AG04449 (cell line): Measurements from ENCODE around the gene RAMP1.
A peak's percentile ranks its signal among the peaks of the same experiment; 100 is the strongest.

ENCODE experiments used
- CTCF ChIA-PET: fragments of 350-600 bp; formaldehyde crosslinking; extraction: SDS; loops from one replicate; lab custom pipeline; 2021; ENCODE audit warnings: antibody characterized with exemption; lab: Yijun Ruan, JAX
- POLR2A ChIA-PET: fragments of 400-600, 350-600 bp; formaldehyde crosslinking; extraction: SDS; loops from one replicate; lab custom pipeline; 2020; ENCODE audit warnings: antibody characterized with exemption, inconsistent platforms; lab: Yijun Ruan, JAX
- DNase-seq: peaks from one replicate; pipeline ENCODE4 v3.0.0-alpha.2; 2010; ENCODE audit warnings: low read depth, low spot score
- H3K4me3 ChIP-seq: 2 replicates; pipeline ENCODE4 v1.5.1; 2011; ENCODE audit warnings: low read depth, mild to moderate bottlenecking, control low read depth, low read length
- CTCF ChIP-seq: IDR thresholded peaks from one replicate; pipeline ENCODE4 v1.5.1; 2011; ENCODE audit warnings: mild to moderate bottlenecking, moderate library complexity, low read length, control low read depth, inconsistent platforms; ENCODE audit not compliant: insufficient read depth; ENCODE audit errors: missing control alignments

RAMP1 gene

DNA sequence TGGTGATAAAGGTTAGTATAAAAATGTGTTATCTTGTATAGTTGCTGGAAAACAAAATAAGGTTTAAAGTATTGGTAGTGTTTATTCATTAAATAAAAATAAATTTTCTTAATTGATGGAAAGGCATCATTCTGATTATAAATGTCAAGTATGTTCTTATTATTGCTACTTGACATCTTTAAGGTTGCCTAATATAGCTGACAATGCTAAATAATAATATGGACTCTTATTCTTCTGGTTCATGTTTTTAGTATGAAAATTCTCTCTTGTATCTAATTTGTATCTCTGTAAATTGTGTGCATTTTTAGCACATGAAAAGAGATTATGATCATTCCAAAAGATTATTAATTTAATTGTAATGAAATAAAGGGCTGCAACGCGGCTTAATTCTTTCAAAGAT, 35.9 kb upstream of the RAMP1 start:
- CTCF ChIA-PET, result no interaction called here
- POLR2A ChIA-PET, result no interaction called here

DNA sequence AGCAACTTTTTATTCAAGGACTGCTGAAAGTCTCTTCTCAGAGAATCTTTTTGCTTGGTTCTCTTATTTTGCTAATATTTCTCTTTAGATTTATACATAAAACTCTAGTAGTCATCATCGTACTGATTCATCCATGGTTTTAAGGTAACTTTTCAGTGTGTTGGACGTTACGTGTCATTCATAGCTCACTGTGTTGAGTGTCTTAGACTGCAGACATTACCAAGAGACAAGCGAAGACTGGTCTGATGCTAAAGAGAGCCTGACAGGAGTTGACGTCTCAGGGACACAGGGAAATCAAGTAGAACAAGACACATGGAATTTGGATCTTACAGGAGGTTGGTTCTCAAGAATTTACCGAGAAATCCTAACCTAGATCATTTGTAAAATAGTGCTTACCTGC, 35.3 kb upstream of the RAMP1 start:
- H3K4me3 ChIP-seq, result no peak overlapping the region
- DNase-seq, result no peak
- ChIA-PET CTCF (no interaction called here), POLR2A (no interaction called here)
- no peak for TF ChIP-seq CTCF

More for the DNA sequence above, 35.9 kb upstream of the RAMP1 start:
- DNase-seq, result no peak
- no peak for TF ChIP-seq CTCF
- no peak overlapping the region for H3K4me3 ChIP-seq

DNA sequence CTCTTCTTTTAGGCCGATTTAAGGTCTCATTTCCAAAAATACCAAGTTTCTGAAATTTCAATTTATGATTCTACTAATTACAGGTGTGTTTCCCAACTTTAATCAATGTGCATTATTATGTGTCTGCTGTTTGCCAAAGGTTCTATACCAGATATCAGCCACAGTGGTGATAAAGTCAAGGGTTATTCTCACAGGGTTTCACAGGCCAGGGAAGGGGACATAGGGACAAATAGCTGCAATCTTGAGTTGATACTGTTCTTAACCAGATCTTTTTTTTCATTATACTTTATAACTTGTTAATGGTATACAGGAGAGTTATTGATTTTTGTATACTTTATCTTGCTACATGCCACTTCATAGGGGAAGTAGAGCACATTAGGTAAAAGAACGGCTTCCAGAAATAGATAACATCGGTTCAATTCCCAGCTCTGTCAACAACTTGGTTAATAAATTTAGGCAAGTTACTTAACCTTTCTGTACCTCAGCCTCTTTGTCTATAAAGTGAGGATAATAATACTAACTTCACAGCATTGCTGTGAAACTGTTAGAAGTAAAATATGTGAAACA, 31.9 kb upstream of the RAMP1 start:
- no peak for TF ChIP-seq CTCF
- H3K4me3 ChIP-seq, result no peak overlapping the region
- ChIA-PET CTCF (interaction anchor here (1.1 to 1.2 kb wide), 3 partner anchors 16 to 53 kb away, joined by 3 to 4 read pairs (median 4); no protein-coding TSS in a partner anchor), POLR2A (no interaction called here)
- no peak for DNase-seq

DNA sequence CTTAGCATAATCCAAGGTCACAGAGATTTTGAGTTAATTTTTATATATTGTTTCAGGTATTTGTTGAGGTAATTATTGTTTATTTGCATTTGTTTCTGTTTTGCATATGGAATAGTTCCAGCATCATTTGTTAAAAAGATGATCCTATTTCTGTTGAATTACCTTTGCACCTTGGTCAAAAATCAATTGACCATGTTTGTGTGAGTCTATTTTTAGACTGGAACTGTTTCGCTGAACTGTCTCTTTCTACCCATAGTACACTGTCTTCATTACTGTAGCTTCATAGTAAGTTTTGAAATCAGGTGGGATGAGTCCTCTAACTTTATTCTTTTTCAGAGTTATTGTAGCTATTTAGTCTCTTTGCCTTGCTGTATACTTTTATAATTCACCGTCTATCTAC, 28.9 kb upstream of the RAMP1 start:
- POLR2A ChIA-PET, result no interaction called here
- CTCF ChIA-PET, result interaction anchor here (0.8 to 1.3 kb wide), 2 partner anchors 318 to 433 kb away, joined by 3 read pairs; no protein-coding TSS in a partner anchor
- DNase-seq, result no peak
- no peak for TF ChIP-seq CTCF
- H3K4me3 ChIP-seq, result no peak overlapping the region

DNA sequence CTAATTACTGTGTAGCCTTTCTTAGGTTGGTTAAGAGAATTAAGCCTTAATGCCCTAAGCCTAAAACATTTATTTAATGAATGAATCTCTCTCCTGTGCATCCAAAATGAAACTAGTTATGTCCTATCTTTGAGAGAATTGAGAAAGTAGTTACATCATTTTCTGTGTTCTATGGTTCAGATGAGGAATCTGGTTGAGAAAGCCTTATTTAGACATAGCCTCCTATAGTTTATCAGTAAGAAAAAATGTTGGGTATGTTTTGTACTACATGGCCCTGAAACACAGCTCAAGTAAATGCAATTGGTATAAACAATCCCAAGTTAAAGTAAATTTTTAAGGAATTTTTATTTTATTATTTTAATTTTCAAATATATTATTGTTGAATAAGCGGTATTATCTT, 25.9 kb upstream of the RAMP1 start:
- no peak for TF ChIP-seq CTCF
- peak; percentile 12 for DNase-seq
- ChIA-PET CTCF (interaction anchor here (1.3 to 1.8 kb wide), 2 partner anchors 25 to 58 kb away, joined by 3 to 4 read pairs; no protein-coding TSS in a partner anchor), POLR2A (no interaction called here)
- H3K4me3 ChIP-seq, result no peak overlapping the region

GRCh38 chr2:237835372-237835771, 24.1 kb upstream of the RAMP1 start:
- no peak overlapping the region for H3K4me3 ChIP-seq
- POLR2A ChIA-PET, result no interaction called here
- CTCF ChIA-PET, result interaction anchor here (1.3 kb wide), 1 partner anchor 428 kb away, joined by 4 read pairs; no protein-coding TSS in a partner anchor
- no peak for DNase-seq
- TF ChIP-seq CTCF, result no peak
